Large intestine (tissue), 12 donors: Measurements from ENCODE around the gene ATG4D. TPM values are rescaled to one million over a fixed set of nuclear protein-coding genes. Genes with fewer than 3 reads are reported as not detected.

ENCODE experiments used
- DNase-seq, 2 donors: peaks; one replicate each; pipeline versions ENCODE4 v3.0.0 to v3.0.0-alpha.2; 2013
- H3K27ac ChIP-seq: one replicate; pipeline ENCODE4 v1.5.1; 2013; ENCODE audit warnings: low read length
- H3K27me3 ChIP-seq: 2 replicates; pipeline ENCODE4 v1.6.1; 2013; ENCODE audit warnings: low read length; ENCODE audit not compliant: control insufficient read depth, insufficient read depth
- H3K36me3 ChIP-seq: 2 replicates; pipeline ENCODE4 v1.6.1; 2013; ENCODE audit warnings: low read length; ENCODE audit not compliant: control insufficient read depth, insufficient read depth
- H3K4me1 ChIP-seq: one replicate; pipeline ENCODE4 v1.6.1; 2013; ENCODE audit warnings: low read length; ENCODE audit not compliant: control insufficient read depth, insufficient read depth
- H3K4me3 ChIP-seq: one replicate; pipeline ENCODE4 v1.5.1; 2013; ENCODE audit warnings: low read length
- H3K9me3 ChIP-seq: one replicate; pipeline ENCODE4 v1.6.1; 2013; ENCODE audit warnings: mild to moderate bottlenecking, low read depth, low read length, moderate library complexity; ENCODE audit not compliant: control insufficient read depth
- whole genome bisulfite sequencing: methylation state at CpG from one replicate; pipeline ENCODE4 v1.1.5; 2013; ENCODE audit warnings: low lambda C conversion rate; ENCODE audit not compliant: insufficient coverage; 5-methylcytosine and 5-hydroxymethylcytosine counted together
- long read RNA-seq, 11 donors: transcript quantifications; one replicate each; lab custom pipeline, GENCODE V29; 2026
- polyA plus RNA-seq: library from polyadenylated mRNA; unstranded; fragments of 120-200 nt; gene quantifications from one replicate; pipeline ENCODE4 v1.2.1, GENCODE V29; 2013

The ATG4D gene
- polyA plus RNA-seq: 30.0 TPM
- long read RNA-seq, donor 1, partial matches to known transcripts: 0 of 3 reads
- long read RNA-seq, donor 1, other reads (novel, unspliced or antisense): 0 of 3 reads
- long read RNA-seq, donor 2, partial matches to known transcripts: 6 of 11 reads
- long read RNA-seq, donor 2, other reads (novel, unspliced or antisense): 0 of 11 reads
- long read RNA-seq, donor 3: 0 reads
- long read RNA-seq, donor 4: 0 reads
- long read RNA-seq, donor 5, partial matches to known transcripts: 13 of 17 reads
- long read RNA-seq, donor 5, other reads (novel, unspliced or antisense): 0 of 17 reads
- long read RNA-seq, donor 6, transcript ATG4D-201 (10 exons, 1,949 nt): major isoform, 6 of 41 reads
- long read RNA-seq, donor 6, partial matches to known transcripts: 33 of 41 reads
- long read RNA-seq, donor 6, other reads (novel, unspliced or antisense): 0 of 41 reads
- long read RNA-seq, donor 7: 0 reads
- long read RNA-seq, donor 8, transcript ATG4D-201 (10 exons, 1,949 nt): major isoform, 8 of 96 reads
- long read RNA-seq, donor 8, partial matches to known transcripts: 57 of 96 reads
- long read RNA-seq, donor 8, other reads (novel, unspliced or antisense): 28 of 96 reads
- long read RNA-seq, donor 9, partial matches to known transcripts: 5 of 9 reads
- long read RNA-seq, donor 9, other reads (novel, unspliced or antisense): 0 of 9 reads
- long read RNA-seq, donor 10, partial matches to known transcripts: 0 of 7 reads
- long read RNA-seq, donor 10, other reads (novel, unspliced or antisense): 0 of 7 reads
- long read RNA-seq, donor 11, transcript ATG4D-201 (10 exons, 1,949 nt): major isoform, 5 of 5 reads
- long read RNA-seq, donor 11, partial matches to known transcripts: 0 of 5 reads
- long read RNA-seq, donor 11, other reads (novel, unspliced or antisense): 0 of 5 reads

GRCh38 chr19:10543420-10544241 lies at the start of gene ATG4D:
TSS of gene ATG4D (plus strand) at chr19:10543904. CDS start at chr19:10544091, 187 bp downstream.
- peak; percentile 92 to 96 for DNase-seq
- WGBS: no CpG with 5 or more reads among the region's 79 CpGs
- peaks cover 20% of the 10 kb centered on the region for H3K36me3 ChIP-seq
- peak within 1 kb of the TSS; percentile 91 for H3K4me3 ChIP-seq
- H3K4me1 ChIP-seq: peaks cover 13% of the 10 kb centered on the region
- peak within 1 kb of the TSS; percentile 63 for H3K27ac ChIP-seq
- H3K9me3 ChIP-seq: no peaks in the 10 kb centered on the region
- H3K27me3 ChIP-seq: no peaks in the 10 kb centered on the region

GRCh38 chr19:10497371-10497770 lies 46.3 kb upstream of the ATG4D start:
- DNase-seq: no peak
- Histone ChIP-seq H3K4me3 (no peak overlapping the region), H3K27me3 (no peaks in the 10 kb centered on the region), H3K36me3 (peaks cover 42% of the 10 kb centered on the region), H3K4me1 (peaks cover 11% of the 10 kb centered on the region), H3K9me3 (no peaks in the 10 kb centered on the region), H3K27ac (no peak overlapping the region)
- no CpG with 5 or more reads among the region's 4 CpGs for WGBS

- DNase-seq: no peak
- Histone ChIP-seq H3K9me3 (no peaks in the 10 kb centered on the region), H3K27me3 (no peaks in the 10 kb centered on the region), H3K4me3 (no peak overlapping the region), H3K4me1 (peaks cover 11% of the 10 kb centered on the region), H3K36me3 (peaks cover 35% of the 10 kb centered on the region), H3K27ac (peak overlapping the region; percentile 72)
- WGBS: no CpG with 5 or more reads among the region's 24 CpGs
Measured at GRCh38 chr19:10499550-10500246, 44.0 kb upstream of the ATG4D start.

- Histone ChIP-seq H3K27ac (no peak overlapping the region), H3K9me3 (no peaks in the 10 kb centered on the region), H3K36me3 (peaks cover 31% of the 10 kb centered on the region), H3K4me3 (no peak overlapping the region), H3K4me1 (peaks cover 11% of the 10 kb centered on the region), H3K27me3 (no peaks in the 10 kb centered on the region)
- WGBS: 100% methylated on average over 2 of the region's 2 CpGs
- DNase-seq: no peak
Measured at GRCh38 chr19:10500247-10500592, 43.5 kb upstream of the ATG4D start.

DNA sequence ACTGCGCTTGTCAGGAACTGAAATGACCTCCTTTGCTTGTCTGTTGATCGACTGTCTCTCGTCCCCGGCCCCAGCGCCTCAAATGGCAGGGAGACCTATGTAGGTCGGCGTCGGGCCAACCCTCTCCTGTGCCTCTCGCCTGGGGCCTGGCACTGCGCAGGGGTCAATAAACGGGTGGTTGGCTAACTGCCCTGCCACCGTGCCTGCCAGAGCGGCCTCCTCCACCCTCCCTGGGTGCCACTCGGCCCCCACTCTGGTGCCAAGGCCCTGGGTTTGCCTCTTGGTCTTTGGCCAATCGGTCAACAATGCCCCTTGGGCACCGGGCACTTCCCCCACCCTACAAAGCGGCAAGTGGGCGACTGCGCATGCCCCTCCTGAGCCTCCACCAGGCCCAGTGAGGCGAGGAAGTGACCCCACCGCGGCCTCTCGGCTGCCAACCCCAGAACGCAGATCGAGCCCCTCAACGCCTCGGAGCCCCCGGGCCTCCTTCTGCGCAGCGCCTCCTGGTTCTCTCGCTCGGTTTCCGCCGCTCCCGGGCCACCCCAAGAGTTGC lies 41.7 kb upstream of the ATG4D start:
- peaks cover 21% of the 10 kb centered on the region for H3K36me3 ChIP-seq
- peak; percentile 37 to 69 for DNase-seq
- H3K27me3 ChIP-seq: no peaks in the 10 kb centered on the region
- peak overlapping the region; percentile 85 for H3K27ac ChIP-seq
- peaks cover 11% of the 10 kb centered on the region for H3K4me1 ChIP-seq
- no CpG with 5 or more reads among the region's 35 CpGs for WGBS
- H3K9me3 ChIP-seq: no peaks in the 10 kb centered on the region
- peak overlapping the region; percentile 88 for H3K4me3 ChIP-seq

- peak overlapping the region; percentile 85 for H3K27ac ChIP-seq
- peak; percentile 93 to 95 for DNase-seq
- WGBS: no CpG with 5 or more reads among the region's 65 CpGs
- H3K27me3 ChIP-seq: no peaks in the 10 kb centered on the region
- H3K4me3 ChIP-seq: peak overlapping the region; percentile 88
- H3K4me1 ChIP-seq: peaks cover 11% of the 10 kb centered on the region
- H3K9me3 ChIP-seq: no peaks in the 10 kb centered on the region
- peaks cover 16% of the 10 kb centered on the region for H3K36me3 ChIP-seq
Measured at GRCh38 chr19:10502524-10503001, 41.1 kb upstream of the ATG4D start.

DNA sequence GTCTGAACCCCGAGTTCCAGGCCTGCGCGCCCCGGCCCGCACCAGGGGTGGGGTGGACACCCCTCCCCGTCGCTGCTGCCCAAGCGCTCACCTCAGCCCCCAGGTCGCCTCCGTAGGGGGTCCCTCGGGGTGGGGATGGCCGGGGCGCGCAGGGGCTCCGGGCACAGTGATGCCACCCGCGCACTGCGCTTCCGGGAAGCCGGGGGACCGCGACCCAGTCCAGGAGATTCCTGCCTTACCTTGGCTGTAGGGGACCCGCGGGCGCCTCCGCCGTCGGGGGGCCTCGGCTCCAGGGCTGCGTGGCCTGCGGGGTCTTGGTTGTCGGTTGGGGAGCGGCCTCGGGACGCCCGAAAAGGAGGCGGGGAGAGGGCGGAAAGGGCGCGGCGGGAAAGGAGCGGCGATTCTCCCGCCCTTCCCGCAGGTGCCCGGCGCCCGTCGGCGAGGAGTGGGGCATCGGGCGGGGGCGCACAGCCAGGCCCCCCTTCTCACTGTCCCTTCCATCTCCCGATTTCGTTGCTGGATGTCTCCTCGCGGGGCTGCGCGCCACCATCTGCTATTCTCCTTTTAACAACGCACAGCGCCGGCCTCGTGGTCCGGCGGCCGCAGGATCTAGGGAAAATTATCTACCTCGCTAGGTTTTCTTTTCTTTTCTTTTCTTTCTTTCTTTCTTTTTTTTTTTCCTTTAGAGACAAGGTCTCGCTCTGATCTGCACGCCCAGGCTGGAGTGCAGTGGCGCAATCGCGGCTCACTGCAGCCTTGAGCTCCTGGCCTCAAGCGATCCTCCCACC lies 40.5 kb upstream of the ATG4D start, which contains the start of gene KEAP1:
Gene KEAP1 (minus strand): TSS at position 355 of the 788 bp plus-strand sequence. CDS start 3,323 bp downstream, outside the sequence.
- DNase-seq: peak in 1 of 2 donors; percentile 76
- Histone ChIP-seq H3K36me3 (peaks cover 14% of the 10 kb centered on the region), H3K27ac (peak within 1 kb of the TSS; percentile 85), H3K9me3 (no peaks in the 10 kb centered on the region), H3K4me1 (peaks cover 11% of the 10 kb centered on the region), H3K27me3 (no peaks in the 10 kb centered on the region), H3K4me3 (peak within 1 kb of the TSS; percentile 88)
- WGBS: 0% methylated on average over 8 of the region's 73 CpGs

GRCh38 chr19:10505583-10506229 lies 38.0 kb upstream of the ATG4D start:
- no peaks in the 10 kb centered on the region for H3K36me3 ChIP-seq
- peak; percentile 48 to 59 for DNase-seq
- peaks cover 4% of the 10 kb centered on the region for H3K27me3 ChIP-seq
- no peak overlapping the region for H3K27ac ChIP-seq
- 80% methylated on average over 4 of the region's 17 CpGs for WGBS
- no peak overlapping the region for H3K4me3 ChIP-seq
- H3K9me3 ChIP-seq: no peaks in the 10 kb centered on the region
- peaks cover 10% of the 10 kb centered on the region for H3K4me1 ChIP-seq
